HCEC 1CT (cell line): ENCODE results near the gene TBC1D2B.

Experiments
- DNase-seq: peaks from one replicate; pipeline ENCODE4 v3.0.0-alpha.2; 2017

Gene TBC1D2B

DNA sequence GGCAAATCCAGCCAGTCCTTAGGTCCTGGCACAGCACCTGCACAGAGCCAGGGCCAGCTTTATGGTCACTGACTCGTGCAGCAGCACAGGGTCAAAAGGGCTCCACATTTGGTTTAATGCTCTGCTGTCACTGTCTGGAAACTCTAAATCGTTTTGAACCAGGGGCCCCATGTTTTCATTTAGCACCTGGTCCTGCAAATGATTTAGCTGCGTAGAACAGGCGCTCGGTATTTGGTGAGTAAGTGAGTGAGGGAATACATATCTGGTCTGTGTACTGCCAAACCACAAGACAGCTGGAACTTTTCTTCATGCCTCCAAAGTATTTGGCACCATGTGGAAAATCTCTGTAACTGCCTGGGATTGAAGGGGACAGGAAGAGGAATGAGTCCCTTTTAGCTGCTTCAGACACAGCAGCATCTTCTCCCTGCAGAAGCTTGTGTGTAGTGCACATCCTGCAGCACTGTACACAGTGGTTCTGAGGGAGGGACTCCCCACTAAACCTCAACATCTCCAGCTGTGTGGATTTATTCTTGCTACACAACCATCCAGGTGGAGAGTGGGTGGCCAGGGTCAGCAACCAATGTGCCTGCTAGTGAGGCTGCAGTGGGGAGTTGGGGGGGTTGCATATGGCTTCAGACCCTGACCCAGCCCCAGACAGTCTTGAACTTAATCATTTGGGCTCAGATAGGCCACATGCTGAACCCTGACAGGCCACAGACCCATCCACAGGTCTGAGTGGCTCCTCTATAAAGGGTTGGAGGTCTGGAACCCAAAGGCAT, 15.9 kb upstream of the TBC1D2B start:
- DNase-seq: peak; percentile 92

DNA sequence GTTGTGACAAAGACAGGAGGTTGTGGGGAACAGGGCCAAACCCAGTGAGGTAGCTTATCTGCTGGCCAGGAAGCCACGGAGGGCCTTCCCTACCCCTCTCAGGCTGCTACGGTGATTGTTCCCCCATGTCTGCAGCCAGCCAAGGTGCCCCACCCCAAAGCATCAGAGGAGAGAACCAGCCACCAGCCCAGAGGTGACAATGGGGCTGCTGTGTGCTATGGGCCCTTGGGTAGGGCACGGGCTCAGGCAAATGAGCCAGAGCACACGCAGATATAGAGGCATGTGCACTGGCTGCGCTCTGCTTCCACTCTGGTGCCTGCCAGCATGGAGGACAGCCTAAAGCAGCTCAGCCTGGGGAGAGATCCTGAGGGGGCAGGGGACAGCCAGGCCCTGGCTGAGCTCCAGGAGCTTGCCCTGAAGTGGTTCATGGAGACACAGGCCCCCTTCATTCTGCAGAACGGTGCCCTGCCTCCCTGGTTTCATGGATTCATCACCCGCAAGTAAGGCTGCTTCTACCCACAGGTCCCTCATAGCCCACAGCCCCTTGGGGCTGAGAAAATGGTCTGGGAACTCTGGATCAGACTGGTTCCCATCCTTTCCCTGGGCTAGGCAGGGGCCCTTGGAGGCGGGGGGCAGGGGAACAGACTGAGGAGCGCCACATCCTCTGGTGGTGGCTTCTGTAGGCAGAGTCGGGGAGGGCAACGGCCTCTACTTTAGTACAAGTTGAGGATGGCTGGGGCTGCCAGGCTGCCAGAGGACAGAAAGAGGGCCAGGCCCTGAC, 14.9 kb upstream of the TBC1D2B start, which contains the start of gene SH2D7:
TSS of gene SH2D7 (plus strand) at position 301 of the 781 bp plus-strand sequence. CDS start at position 325, 24 bp downstream.
- no peak for DNase-seq

DNA sequence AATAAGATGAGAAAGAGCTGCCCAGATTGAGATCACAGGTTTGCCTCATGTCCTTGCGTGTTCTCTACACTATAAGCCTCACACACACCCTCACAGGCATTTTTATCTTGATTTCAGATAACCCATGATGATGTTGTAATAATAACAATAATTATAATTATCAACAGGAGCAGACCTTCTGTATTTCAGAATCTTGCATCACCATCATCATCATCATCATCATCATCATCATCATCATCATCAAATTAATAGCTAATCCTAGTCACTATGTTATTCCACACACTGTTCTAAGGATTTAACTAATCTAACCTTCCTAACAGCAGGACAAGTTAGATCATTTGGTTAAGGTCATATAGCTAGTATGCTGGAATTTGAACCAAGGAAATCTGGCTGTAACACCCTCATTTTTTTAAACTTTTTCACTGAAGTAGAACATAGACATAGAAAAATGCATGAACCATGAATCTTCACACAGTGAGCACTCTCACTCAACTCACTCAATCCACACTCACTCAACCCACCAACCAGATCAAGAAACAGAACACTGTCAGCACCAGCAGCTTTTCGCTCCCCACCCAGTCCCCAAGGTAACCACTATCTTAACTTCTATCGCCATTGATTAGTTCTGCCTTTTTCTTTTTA, 13.0 kb upstream of the TBC1D2B start:
- DNase-seq: no peak

DNA sequence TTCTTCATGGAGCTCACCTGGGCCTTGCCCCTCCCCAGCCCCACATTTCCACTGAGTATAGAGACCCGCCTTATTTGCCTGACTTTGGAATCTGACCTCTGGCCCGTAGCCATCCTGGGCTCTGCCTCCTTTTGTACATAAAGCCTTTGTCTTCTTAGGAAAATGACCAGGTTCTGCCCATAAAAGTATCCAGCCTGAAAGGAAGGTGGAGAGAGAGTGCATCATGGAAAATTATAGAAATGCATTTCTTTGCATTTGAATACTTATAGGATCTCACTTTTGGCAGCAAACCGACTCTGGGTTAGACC, 11.2 kb upstream of the TBC1D2B start:
- no peak for DNase-seq

DNA sequence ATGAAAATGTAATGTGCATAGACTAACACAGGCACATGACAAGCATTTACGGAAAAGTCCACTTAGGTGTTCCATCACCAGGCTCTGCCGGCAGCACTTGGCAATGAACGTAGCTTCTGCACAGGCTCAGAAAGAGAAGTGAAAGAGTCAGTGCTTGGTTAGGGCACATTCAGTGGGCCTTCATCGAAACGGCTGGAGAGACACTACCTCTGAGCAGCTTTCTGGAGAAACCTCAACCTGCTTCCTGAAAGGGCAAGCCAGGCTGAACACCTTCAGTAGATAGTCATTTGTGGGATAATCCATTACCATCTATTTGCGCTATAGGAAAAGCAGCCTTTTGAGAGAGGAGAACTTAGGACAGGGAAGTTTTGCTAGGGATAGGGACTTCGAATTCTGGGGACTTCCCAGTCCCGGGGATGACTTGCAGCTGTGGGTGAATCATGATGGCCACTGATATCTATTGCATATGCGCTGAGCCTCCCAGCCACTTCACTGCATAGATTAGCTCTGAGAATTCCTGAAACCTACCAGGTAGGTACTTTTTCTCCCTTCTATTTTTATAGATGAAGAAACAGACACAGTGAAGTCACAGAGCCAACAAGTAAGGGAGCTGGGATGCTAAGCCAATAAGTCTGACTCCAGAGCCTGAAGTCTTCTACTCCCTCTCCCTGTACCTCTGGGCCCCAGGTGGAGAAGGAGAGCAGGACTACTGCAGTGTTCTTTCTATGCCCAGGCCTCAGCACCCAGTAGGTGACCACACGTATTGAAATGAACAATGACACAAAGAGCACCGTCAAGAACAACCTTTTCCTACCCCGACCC, 10.7 kb upstream of the TBC1D2B start:
- DNase-seq: no peak

DNA sequence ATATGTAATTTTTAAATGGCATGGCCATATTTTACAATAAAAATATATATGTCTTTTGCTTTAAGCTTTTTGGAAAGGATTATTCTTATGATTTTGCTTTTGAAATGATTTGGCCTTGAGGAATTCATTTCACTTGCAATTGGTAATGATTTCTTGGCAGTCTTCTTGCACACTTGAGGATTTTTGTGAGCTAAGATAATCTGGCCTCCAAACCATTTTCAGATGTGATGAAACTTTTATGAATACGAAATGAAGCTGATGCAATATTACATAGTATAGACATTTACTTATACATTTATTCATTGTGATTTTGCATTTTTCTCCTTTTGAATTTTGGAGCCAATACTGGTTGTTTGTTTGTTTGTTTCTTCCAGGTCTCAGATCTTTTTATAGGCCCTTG, 8.4 kb upstream of the TBC1D2B start:
- DNase-seq: peak; percentile 50

DNA sequence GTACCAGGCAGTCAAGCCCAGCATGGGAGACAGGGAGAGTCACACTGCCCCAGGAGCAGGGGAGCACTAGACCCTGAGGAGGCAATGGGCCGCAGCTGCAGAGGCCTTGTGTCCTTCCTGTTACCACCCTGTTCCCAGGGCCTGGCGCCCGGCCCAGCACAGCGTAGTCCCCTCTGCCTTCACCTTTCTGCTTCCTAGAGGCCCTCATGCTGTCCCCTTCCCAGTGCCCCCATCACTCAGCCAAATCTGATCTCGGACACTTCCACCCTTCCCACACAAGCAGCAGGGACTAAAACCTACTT, 6.9 kb upstream of the TBC1D2B start:
- DNase-seq: no peak

DNA sequence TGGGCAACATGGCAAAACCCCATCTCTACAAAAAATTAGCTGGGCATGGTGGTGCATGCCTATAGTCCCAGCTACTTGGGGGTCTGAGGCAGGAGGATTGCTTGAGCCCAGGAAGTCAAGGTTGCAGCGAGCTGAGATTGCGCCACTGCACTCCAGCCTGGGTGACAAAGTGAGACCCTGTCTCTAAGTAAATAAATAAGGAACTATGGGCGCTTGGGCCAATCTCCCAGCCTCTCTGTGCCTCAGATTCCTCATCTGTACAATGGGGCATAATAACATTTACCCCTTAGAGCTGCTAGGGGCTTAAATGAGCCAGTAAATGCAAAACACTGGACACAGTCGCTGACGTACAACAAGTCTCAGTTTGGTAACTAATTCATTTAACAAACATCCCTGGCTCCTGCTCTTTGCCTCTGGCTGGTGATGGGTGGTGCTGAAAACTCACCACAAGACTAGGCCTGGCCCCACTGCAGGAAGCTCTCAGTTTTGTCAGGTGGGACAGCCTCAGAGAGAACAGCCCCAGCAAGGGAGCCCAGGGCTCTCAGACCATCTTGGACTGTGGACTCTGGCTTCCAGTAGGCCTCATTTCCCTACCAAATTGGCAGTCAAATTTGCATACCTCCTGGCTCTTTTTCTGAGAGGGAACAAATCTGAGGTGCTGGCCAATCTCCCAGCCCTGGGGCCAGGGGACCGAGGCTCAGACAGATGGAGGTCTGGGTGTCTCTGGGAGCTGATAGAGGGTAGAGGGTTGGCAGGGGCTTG, 6.4 kb upstream of the TBC1D2B start:
- DNase-seq: no peak

DNA sequence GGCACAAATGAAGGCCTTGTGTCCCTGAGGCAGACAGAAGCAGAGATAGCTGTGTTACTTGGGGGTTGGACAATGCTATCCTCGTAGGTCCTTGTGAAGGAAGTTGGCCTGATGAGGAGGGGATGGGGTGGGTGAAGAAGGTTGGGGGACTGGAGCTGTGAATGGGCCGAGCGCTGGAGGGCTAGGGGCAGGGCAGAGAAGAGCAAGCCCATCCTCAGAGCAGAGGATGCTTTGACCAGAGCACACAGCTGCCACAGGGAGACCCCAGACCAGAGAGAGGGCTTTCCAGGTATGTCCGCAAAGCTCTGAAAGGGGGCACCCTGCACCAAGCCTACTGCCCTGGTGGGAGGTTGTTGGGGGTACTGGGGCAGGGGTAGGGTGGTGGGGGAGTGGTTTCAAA, 5.7 kb upstream of the TBC1D2B start:
- DNase-seq: no peak

DNA sequence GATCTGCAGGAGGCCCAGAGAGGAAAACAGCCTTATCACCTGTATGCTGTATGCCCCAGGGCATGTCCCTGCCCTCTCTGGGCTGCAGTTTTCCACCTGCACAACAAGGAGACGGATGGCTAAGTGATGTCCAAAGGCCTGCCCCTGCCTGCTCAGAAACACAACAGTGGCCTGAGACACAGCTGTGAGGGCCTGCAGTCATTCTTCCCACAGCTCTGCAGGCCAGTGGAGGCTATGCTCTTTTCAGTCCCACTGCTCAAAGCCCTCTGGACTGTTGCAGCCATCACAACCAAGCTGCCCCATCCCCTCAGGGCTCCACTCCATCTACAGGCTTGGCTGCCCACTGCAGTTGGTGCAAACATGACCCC, 5.2 kb upstream of the TBC1D2B start:
- DNase-seq: no peak

DNA sequence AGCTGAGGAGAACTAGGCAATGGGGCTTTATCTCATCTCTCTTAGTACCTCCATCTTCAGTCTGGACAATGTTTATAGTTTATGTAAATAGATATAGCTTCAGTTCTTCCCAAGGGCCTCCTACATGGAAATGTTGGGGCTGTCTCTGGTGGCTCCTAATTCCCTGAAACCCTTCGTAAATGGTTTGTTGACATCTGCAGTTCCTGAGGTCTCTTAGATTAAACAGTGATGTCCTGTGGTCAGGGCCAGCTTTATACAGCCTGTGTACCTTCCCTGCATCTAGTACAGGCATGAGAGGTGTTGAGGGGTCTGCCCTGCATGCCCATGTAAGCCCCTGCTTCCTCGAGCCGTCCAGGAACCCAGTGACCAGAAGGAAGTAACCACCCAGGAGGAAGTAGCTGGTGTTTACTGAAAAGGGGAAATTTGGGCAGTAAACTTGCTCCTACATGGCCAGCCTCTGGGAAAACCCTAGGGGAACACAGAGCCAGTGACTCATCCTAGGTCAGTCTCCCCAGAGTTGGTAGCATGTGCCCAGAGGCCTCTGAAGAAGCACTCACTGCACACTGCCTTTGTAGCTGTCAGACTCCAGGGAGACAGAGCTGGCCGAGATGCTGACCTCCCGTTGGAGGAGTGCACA, 4.7 kb upstream of the TBC1D2B start:
- DNase-seq: no peak

DNA sequence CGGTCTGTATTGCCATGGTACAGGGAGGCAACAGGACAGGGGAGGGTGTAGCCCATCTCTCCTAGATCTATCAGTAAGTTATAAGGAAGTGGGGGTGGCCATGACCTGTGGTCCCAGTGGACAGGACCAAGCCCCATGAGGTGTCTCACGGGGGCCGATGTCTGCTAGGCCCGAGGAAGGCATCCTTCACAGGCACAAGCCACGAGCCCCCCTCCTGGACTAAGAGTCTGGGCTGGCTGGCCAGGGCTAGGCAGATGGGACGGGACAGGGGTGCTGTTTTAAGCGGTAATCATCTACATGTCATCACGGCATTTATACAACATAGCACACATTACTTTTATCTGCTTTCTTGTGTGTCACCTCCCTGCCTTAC, 2.6 kb upstream of the TBC1D2B start:
- DNase-seq: no peak

DNA sequence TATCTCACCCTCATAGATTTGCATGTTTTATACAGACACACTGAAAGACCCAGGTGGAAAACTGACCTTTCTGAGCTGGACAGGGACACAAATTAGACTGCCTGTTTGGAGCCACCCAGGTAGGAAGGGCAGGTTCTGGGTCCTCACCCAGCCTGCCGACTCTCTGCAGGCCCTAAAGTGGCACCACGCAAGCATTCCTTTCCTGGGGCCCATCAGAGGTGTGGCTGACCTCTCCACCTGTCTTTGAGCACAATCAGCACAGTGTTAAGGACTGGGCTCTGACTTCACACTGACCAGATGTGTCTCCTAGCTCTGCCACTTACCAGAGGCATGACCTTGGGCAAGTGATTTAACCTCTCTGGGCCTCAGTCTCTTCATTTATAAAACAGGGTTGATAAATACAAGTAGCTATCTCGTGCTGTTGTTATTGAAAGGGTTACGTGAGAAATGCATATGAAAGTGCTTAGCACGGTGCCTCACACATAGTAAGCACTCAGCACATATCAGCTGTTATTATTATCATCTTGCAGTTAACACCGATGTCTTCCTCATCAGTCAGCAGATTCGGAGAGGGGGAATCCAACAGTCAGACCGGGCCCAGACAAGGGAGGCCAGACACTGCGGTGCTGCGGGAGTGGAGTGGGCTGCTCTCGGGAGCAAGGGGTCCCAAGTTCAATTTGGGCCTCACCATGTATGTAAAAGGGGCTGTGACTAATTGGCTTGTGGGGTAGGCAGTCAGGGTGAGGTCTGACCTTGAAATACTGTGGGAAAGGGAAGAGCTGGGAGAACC, 2.0 kb upstream of the TBC1D2B start:
- DNase-seq: no peak

DNA sequence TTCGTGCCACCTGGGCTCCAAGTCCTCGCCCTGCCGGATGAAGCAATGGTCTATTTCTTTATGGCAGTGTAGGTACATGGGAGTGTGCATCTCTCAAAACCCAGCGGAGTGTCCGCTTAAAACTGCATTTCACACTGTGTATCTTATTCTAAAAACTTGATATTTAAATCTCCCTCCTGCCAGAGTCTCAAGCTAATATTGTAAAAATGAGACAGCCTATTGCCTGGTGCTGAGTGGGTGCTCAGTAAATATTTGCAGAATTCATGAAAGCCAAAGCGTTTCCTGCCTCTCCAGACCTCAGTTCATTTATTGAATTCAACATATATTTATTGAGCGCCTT, 330 bp upstream of the TBC1D2B start:
- no peak for DNase-seq

DNA sequence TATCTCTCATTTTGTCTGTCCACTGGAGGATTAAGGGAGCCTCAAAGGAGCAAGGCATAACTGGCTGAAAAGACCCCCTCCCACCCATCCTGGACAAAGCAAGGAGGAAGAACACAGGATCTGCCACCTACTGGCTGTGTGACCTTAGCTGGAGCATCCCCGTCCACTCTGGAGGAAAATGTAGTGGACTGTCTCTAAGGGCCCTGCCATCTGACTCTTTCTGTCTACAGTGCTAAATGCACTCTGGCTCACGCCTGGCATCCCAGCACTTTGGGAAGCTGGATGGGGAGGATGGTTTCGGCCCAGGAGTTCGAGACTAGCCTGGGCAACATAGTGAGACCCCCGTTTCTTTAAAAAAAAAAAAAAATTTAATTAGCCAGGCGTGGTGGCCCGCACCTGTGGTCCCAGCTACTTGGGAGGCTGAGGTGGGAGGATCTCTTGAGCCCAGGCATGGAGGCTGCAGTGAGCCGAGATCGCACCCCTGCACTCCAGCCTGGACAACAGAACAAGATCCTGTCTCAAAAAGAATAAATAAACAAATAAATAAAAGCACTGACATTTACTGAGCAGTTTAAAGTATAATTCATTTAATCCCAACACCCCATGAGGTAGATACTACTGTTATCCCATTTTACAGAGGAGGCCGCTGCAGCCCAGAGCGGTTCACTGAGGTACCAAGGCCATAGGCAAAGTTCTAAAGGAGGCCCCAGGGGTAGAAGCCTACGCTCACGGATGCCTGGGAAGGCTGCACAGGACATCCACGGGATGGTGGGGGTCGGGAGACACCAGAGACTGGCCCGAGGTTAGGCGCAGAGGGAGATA, 1.1 kb downstream of the TBC1D2B start:
- DNase-seq: no peak

DNA sequence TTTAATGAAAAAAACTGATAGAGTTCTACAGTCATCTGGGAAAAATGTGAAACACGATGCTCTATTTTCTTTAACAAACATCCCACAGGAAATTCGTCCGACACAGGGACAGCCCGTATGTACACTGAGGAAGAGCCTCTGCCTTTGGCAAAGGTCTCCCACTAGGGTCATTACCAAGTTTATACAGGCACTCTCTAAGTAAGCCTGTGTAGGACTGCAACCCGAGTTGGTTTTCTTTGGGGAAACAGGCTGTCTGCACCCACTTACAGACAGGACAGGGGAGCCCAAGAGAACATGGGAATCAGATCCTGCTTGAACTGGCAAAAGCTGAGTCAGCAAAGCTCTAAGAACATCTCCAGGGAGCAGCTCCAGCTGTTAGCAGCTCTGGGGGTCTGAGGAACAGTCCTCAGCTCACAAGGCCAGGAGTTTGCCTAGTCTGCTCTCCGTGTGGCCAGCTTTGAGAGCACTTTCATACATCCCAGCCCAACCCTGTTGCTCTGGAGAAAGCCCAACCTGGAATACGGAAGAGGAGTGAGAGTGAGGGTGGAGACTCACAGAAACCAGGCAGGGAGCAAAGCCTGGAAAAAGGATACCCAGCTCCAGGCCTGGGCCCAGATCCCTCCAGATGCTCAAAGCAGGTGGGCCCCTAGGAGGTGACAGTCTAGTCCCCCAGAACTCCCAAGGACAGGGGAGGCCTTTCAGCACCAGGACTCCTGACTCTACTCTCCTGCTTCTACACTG, 1.9 kb downstream of the TBC1D2B start:
- peak; percentile 87 for DNase-seq

DNA sequence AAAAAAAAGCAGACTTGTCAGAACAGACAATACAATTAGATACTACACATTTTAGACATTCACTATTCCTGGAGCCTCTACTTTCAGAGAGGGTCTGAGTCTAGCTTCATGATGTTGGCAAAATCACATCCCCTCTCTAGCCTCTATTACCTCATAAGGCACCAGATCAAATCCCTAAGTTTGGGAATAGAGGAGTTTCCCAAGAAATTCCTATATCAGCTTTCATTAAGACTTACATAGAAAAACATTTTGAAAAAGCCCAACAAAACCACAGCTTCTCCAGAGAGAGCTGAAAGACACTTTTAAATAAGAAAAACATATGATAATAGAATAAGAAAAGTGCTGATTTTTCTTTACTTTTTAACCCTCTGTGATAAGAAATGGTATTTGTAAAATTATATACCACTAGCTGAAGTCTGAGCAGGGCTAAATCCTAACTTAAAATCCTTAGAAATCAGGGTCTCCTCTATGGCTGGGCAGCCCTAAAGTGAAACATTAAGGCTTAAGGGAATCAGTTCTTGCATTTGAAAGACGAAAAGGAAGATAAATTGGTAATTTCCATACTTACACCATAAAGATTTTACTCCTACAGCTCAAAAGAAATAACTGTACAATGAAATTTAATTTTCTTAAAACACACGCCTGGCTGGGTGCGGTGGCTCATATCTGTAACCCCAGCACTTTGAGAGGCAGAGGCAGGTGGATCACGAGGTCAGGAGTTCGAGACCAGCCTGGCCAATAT, 4.3 kb downstream of the TBC1D2B start:
- no peak for DNase-seq

DNA sequence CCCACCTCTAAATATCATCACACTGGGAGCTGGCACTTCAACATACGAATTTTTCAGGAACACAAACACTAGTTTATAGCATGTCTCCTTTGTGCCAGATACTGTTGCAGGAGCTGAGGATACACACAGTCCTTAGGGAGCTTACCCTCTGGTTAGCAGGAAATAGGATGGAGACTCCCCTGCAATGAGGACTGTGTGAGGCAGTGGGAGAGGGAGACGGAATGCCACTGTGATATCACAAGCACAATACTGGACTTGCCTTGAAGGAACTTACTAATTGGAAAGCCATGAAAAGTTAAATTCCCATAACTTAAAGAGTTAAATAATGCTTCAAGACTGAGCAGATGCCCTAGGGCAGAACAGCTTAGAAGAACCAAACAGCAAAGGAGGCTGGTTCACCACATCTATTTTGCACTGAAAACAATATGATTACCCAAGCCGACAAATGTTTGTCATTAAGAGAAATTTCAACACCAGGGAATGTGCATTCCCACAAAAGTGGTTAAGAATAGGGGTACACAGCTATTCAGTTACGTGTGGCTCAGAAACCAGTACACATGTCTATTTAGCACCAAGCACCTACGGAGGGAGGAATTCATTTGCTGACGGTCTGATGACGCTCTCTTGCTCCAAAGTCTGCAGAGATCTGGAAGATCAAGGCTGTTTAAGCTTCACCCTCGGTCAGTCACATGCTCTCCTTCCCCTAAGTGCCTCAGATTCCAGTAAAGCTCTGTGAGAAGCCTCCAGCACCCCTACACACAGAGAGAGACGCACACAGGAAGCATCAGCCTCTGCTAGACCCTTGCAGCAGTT, 5.2 kb downstream of the TBC1D2B start:
- peak; percentile 66 for DNase-seq
